ENCODE data around the gene TXNL4A. TPM values are rescaled to one million over a fixed set of nuclear protein-coding genes. Genes with fewer than 3 reads are reported as not detected.

The TXNL4A gene
- total RNA-seq, 2 donors from 2014 or later: 11.2 to 13.5 TPM

DNA sequence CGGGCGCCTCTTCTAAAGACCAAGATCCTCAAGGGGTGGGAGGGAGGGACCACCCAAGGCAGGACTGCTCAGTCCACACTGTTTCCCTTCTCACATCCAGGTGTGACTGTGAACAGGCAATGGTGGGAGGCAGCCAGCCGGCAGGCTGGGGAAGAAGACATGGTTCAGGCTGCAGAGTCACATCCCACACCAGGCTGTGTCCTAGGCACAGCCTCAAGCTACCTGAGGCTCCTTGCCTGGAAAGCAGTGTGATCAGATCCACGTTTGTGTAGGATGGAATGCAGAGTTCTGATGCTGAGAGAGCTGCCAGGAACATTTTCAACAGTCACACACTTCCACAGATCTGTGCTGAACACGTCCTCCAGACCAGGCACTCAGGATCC, 53.3 kb downstream of the TXNL4A start:
- H3K4me1 ChIP-seq: peaks cover 20% of the 10 kb centered on the region
- WGBS, 2 donors: 55 to 71% methylated on average over 4 to 5 of the region's 5 CpGs
- TF ChIP-seq POLR2A (IDR thresholded peaks at IDR 0.05): no peak
- TF ChIP-seq, protein P1, sequence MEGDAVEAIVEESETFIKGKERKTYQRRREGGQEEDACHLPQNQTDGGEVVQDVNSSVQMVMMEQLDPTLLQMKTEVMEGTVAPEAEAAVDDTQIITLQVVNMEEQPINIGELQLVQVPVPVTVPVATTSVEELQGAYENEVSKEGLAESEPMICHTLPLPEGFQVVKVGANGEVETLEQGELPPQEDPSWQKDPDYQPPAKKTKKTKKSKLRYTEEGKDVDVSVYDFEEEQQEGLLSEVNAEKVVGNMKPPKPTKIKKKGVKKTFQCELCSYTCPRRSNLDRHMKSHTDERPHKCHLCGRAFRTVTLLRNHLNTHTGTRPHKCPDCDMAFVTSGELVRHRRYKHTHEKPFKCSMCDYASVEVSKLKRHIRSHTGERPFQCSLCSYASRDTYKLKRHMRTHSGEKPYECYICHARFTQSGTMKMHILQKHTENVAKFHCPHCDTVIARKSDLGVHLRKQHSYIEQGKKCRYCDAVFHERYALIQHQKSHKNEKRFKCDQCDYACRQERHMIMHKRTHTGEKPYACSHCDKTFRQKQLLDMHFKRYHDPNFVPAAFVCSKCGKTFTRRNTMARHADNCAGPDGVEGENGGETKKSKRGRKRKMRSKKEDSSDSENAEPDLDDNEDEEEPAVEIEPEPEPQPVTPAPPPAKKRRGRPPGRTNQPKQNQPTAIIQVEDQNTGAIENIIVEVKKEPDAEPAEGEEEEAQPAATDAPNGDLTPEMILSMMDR (IDR thresholded peaks at IDR 0.05): no peak
- intact Hi-C loops (cut with DNase I): loop anchor here (10.0 kb wide), 1 partner anchor 50 kb away; the partner anchor contains the start of gene TXNL4A
- ATAC-seq: no peak
- H3K27ac ChIP-seq: peak overlapping the region in 3 of 4 donors; percentile 38 to 59 (median 58)
- DNase-seq: peak in 1 of 4 donors; percentile 1
- H3K9me3 ChIP-seq: peaks cover 0 to 4% (median 0%) of the 10 kb centered on the region in 3 donors
- no peak overlapping the region for H3K4me3 ChIP-seq
- no peaks in the 10 kb centered on the region for H3K36me3 ChIP-seq (replicated peaks in 1 of 2; ENCODE audit: insufficient read depth in 1 of 2, low read depth in 2 of 2)
- H3K27me3 ChIP-seq: no peaks in the 10 kb centered on the region

DNA sequence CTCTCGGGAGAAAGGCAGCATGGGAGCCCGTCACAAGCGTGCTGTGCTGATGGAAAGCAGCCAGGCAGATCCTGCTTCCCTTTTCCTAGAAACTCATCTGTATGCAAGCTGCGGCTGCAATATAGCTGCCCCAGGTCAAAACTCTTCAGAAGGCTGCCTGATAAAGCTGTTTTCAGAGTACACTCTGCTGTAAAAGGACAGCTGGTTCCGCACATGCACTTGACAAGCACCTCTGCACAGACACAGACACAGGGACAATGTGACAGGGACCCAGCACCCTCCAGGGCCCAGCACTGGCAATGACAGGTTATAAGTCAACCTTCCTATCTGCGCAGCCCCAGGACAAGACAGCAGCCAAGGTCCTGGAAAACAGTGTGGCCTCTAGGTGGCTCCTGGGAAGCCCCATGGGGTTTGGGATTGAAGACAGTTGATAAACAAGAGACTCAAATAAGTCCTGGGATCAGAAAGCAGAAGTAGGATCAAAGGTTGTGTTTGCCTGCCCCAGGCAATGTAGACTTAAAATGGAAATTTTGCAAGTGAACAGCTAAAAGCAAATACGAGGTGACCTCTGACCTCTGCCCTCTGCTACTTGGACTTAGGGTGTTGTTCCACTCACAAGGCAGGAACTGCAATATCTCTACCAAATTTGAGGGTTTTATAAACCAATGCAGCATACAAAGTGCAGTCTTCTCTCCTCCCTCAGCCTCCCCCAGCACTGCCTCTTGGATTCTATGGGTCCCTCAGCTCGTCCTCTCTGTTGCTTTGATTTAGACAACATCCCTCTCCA, 53.9 kb downstream of the TXNL4A start:
- peaks cover 0 to 9% (median 0%) of the 10 kb centered on the region in 3 donors for H3K9me3 ChIP-seq
- TF ChIP-seq, protein P1 (IDR thresholded peaks at IDR 0.05): peak in 2 of 7 experiments; percentile 11 to 24
- TF ChIP-seq POLR2A (IDR thresholded peaks at IDR 0.05): no peak
- H3K4me3 ChIP-seq: no peak overlapping the region
- H3K4me1 ChIP-seq: peaks cover 20% of the 10 kb centered on the region
- DNase-seq: peak in 3 of 4 donors; percentile 32 to 54 (median 52)
- H3K27ac ChIP-seq: peak overlapping the region; percentile 33 to 59 (median 48)
- intact Hi-C loops (cut with DNase I): loop anchor here (10.0 kb wide), 1 partner anchor 50 kb away; the partner anchor contains the start of gene TXNL4A
- no peaks in the 10 kb centered on the region for H3K36me3 ChIP-seq (replicated peaks in 1 of 2; ENCODE audit: insufficient read depth in 1 of 2, low read depth in 2 of 2)
- H3K27me3 ChIP-seq: no peaks in the 10 kb centered on the region
- peak; percentile 52 for ATAC-seq
- WGBS, 2 donors: 40 to 41% methylated on average over 8 of the region's 8 CpGs

DNA sequence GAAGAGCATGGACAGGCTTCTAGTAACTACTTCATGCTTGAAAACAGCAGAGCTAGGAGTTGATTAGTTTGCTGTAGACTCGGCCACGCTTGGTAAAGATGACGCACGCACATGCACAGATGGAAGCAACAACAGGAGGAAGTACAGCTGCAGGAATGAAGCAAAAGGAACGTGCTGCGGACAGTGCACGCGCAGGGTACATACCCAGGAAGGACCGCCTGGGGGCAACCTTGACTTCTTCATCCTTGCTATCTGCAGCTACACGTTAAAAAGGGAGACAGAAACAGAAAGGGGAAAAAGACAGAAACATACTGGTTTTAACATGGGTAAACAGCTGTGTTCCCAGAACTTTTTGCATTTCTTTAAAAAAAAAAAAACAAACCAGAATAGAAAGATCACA, 54.6 kb downstream of the TXNL4A start:
- intact Hi-C loops (cut with DNase I): loop anchor here (10.0 kb wide), 1 partner anchor 51 kb away; the partner anchor contains the start of gene TXNL4A
- H3K9me3 ChIP-seq: peaks cover 0 to 15% (median 0%) of the 10 kb centered on the region in 3 donors
- no peaks in the 10 kb centered on the region for H3K27me3 ChIP-seq
- peak overlapping the region in 3 of 4 donors; percentile 38 to 59 (median 58) for H3K27ac ChIP-seq
- peaks cover 20% of the 10 kb centered on the region for H3K4me1 ChIP-seq
- no peaks in the 10 kb centered on the region for H3K36me3 ChIP-seq (replicated peaks in 1 of 2; ENCODE audit: insufficient read depth in 1 of 2, low read depth in 2 of 2)
- DNase-seq: peak; percentile 73 to 86 (median 83)
- WGBS, 2 donors: 23 to 53% methylated on average over 10 of the region's 10 CpGs
- ATAC-seq: peak; percentile 93
- no peak for TF ChIP-seq POLR2A (IDR thresholded peaks at IDR 0.05)
- TF ChIP-seq, protein P1 (IDR thresholded peaks at IDR 0.05): peak; percentile 32 to 75 (median 60)
- H3K4me3 ChIP-seq: no peak overlapping the region

DNA sequence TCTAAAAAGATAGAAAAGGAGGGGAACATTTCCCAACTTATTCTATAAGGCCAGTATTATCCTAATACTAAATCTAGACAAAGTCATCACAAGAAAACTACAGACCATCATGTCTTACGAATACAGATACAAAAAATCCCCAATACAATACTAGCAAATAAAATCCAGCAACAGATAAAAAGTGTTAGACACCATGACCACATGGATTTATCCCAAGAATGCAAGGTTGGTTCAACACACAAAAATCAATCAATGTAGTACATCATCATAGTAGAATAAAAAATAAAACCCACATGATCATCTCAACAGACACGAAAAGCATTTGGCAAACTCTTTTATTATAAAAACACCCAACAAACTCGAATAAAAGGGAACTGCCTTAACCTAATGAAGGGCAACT, 55.5 kb downstream of the TXNL4A start:
- Histone ChIP-seq H3K27me3 (no peaks in the 10 kb centered on the region), H3K36me3 (replicated peaks in 1 of 2; ENCODE audit: insufficient read depth in 1 of 2, low read depth in 2 of 2) (no peaks in the 10 kb centered on the region), H3K4me1 (peaks cover 20% of the 10 kb centered on the region), H3K27ac (no peak overlapping the region), H3K9me3 (peaks cover 0 to 18% (median 0%) of the 10 kb centered on the region in 3 donors), H3K4me3 (no peak overlapping the region)
- DNase-seq (no peak), ATAC-seq (no peak)
- WGBS, 2 donors: 92 to 96% methylated on average over 3 of the region's 3 CpGs
- TF ChIP-seq, protein P1 (IDR thresholded peaks at IDR 0.05): no peak
- no peak for TF ChIP-seq POLR2A (IDR thresholded peaks at IDR 0.05)
- intact Hi-C loops (cut with DNase I): loop anchor here (10.0 kb wide), 1 partner anchor 52 kb away; the partner anchor contains the start of gene TXNL4A
